Thoracic aorta (tissue), 2 donors: ENCODE measurements around the gene NELFA. TPM values are rescaled to one million over a fixed set of nuclear protein-coding genes. Genes with fewer than 3 reads are reported as not detected.
"Not testable (repeated sequence)": the region's sequence is repeated elsewhere in the genome, so short reads cannot be mapped to it uniquely, and the experiment has no call there.

ENCODE experiments used
- ATAC-seq: fragments of 150-250 bp; one replicate; pipeline ENCODE4 v1.8.0; 2017; ENCODE audit warnings: low read depth; ENCODE audit not compliant: insufficient number of reproducible peaks, low FRiP score
- DNase-seq: peaks from one replicate; pipeline ENCODE4 v3.0.0-alpha.2; 2020; ENCODE audit warnings: low spot score
- H3K27ac ChIP-seq, 2 donors: fragments of 200-600 bp; sonication (generic); 1 replicate in 1 of 2; 2 replicates in 1 of 2; pipeline ENCODE4 v1.5.1; 2016; ENCODE audit warnings: mild to moderate bottlenecking in 2 of 2, moderate library complexity in 2 of 2
- H3K27me3 ChIP-seq: fragments of 200-600 bp; sonication (generic); replicated peaks from 2 replicates; pipeline ENCODE4 v1.6.0; 2016; ENCODE audit warnings: mild to moderate bottlenecking; ENCODE audit not compliant: insufficient read depth
- H3K36me3 ChIP-seq: fragments of 200-600 bp; sonication (generic); one replicate; pipeline ENCODE4 v1.5.1; 2016
- H3K4me1 ChIP-seq, 2 donors: fragments of 200-600 bp; sonication (generic); 1 replicate in 1 of 2; 2 replicates in 1 of 2; pipeline versions ENCODE4 v1.5.1 to v1.6.0; 2016; ENCODE audit warnings: low read depth in 2 of 2, mild to moderate bottlenecking in 1 of 2; ENCODE audit not compliant: control insufficient read depth in 1 of 2
- H3K4me3 ChIP-seq: fragments of 200-600 bp; sonication (generic); 2 replicates; pipeline ENCODE4 v1.5.1; 2016; ENCODE audit warnings: mild to moderate bottlenecking
- H3K9me3 ChIP-seq: fragments of 200-600 bp; sonication (generic); 2 replicates; pipeline ENCODE4 v1.5.1; 2016
- total RNA-seq, 2 donors: library from RNA; depleted of rRNA; stranded (reverse); fragments of >200 nt; gene quantifications; one replicate each; pipeline versions ENCODE4 v1.1.0 to v1.2.3, GENCODE V29; 2016
- TF ChIP-seq, protein P1 (sequence below): fragments of 200-600 bp; sonication (generic); IDR thresholded peaks from one replicate; pipeline ENCODE4 v1.5.1; 2019; ENCODE audit warnings: antibody characterized with exemption

The NELFA gene
- total RNA-seq, 2 donors from 2014 or later, result 26.7 to 36.1 TPM

DNA sequence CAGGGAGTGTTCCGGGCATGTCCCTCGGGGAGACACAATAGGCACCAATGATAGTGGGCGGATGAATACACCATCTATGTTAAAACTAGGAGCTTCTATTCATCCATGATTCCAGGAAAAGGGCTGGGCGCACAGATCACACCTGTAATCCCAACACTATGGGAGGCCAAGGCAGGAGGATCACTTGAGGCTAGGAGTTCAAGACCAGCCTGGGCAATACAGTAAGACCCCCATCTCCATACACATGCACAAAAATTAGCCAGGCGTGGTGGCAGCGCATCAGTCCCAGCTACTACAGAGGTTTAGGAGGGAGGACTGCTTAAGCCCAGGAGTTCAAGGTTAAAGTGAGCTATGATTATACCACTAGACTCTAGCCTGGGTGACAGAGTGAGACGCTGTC lies 2.4 kb downstream of the NELFA start:
- DNase-seq (no peak), ATAC-seq (no peak)
- H3K4me3 ChIP-seq, result no peak overlapping the region
- TF ChIP-seq, protein P1, sequence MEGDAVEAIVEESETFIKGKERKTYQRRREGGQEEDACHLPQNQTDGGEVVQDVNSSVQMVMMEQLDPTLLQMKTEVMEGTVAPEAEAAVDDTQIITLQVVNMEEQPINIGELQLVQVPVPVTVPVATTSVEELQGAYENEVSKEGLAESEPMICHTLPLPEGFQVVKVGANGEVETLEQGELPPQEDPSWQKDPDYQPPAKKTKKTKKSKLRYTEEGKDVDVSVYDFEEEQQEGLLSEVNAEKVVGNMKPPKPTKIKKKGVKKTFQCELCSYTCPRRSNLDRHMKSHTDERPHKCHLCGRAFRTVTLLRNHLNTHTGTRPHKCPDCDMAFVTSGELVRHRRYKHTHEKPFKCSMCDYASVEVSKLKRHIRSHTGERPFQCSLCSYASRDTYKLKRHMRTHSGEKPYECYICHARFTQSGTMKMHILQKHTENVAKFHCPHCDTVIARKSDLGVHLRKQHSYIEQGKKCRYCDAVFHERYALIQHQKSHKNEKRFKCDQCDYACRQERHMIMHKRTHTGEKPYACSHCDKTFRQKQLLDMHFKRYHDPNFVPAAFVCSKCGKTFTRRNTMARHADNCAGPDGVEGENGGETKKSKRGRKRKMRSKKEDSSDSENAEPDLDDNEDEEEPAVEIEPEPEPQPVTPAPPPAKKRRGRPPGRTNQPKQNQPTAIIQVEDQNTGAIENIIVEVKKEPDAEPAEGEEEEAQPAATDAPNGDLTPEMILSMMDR, result no peak
- peaks cover 14 to 19% of the 10 kb centered on the region in 2 donors for H3K4me1 ChIP-seq
- H3K36me3 ChIP-seq, result peaks cover 3% of the 10 kb centered on the region
- H3K9me3 ChIP-seq, result no peaks in the 10 kb centered on the region
- H3K27me3 ChIP-seq, result no peaks in the 10 kb centered on the region
- H3K27ac ChIP-seq, result no peak overlapping the region

GRCh38 chr4:2003361-2003760 lies 5.4 kb downstream of the NELFA start:
- not testable (repeated sequence) for ATAC-seq, H3K9me3 ChIP-seq, H3K4me3 ChIP-seq, H3K27me3 ChIP-seq, H3K36me3 ChIP-seq, H3K27ac ChIP-seq, DNase-seq
- peaks cover 10 to 12% of the 10 kb centered on the region in 2 donors for H3K4me1 ChIP-seq

DNA sequence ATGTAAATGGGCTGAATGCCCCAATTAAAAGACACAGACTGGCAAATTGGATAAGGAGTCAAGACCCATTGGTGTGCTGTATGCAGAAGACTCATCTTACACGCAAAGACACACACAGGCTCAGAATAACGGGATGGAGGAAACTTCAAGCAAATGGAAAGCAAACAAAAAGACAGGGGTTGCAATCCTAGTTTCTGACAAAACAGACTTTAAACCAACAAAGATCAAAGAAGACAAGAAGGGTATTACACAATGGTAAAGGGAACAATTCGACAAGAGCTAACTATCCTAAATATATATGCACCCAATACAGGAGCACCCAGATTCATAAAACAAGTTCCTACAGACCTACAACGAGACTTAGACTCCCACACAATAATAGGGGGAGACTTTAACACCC lies 9.5 kb downstream of the NELFA start:
- H3K9me3 ChIP-seq, result not testable (repeated sequence)

GRCh38 chr4:1998296-1998695 lies 10.5 kb downstream of the NELFA start:
- H3K36me3 ChIP-seq, result no peaks in the 10 kb centered on the region
- no peak for ATAC-seq

More for the DNA sequence above, 9.5 kb downstream of the NELFA start:
- H3K27me3 ChIP-seq, H3K4me3 ChIP-seq, H3K27ac ChIP-seq, DNase-seq, H3K36me3 ChIP-seq, H3K4me1 ChIP-seq, ATAC-seq: not testable (repeated sequence)

GRCh38 chr4:1997712-1998111 lies 11.1 kb downstream of the NELFA start:
- TF ChIP-seq, protein P1, result no peak
- no peaks in the 10 kb centered on the region for H3K4me1 ChIP-seq
- no peaks in the 10 kb centered on the region for H3K36me3 ChIP-seq
- H3K9me3 ChIP-seq, result no peaks in the 10 kb centered on the region
- H3K27ac ChIP-seq, result no peak overlapping the region
- no peak for DNase-seq
- ATAC-seq, result no peak
- H3K4me3 ChIP-seq, result no peak overlapping the region
- H3K27me3 ChIP-seq, result no peaks in the 10 kb centered on the region

More at GRCh38 chr4:1998296-1998695, 10.5 kb downstream of the NELFA start:
- H3K27ac ChIP-seq, result no peak overlapping the region
- H3K4me1 ChIP-seq, result no peaks in the 10 kb centered on the region
- no peaks in the 10 kb centered on the region for H3K9me3 ChIP-seq
- TF ChIP-seq, protein P1, result no peak
- no peaks in the 10 kb centered on the region for H3K27me3 ChIP-seq
- no peak for DNase-seq
- no peak overlapping the region for H3K4me3 ChIP-seq

GRCh38 chr4:1996866-1997611 lies 11.7 kb downstream of the NELFA start:
- ATAC-seq (no peak), DNase-seq (no peak)
- H3K27ac ChIP-seq, result no peak overlapping the region
- H3K27me3 ChIP-seq, result no peaks in the 10 kb centered on the region
- H3K9me3 ChIP-seq, result no peaks in the 10 kb centered on the region
- no peaks in the 10 kb centered on the region for H3K4me1 ChIP-seq
- TF ChIP-seq, protein P1, result no peak
- no peak overlapping the region for H3K4me3 ChIP-seq
- no peaks in the 10 kb centered on the region for H3K36me3 ChIP-seq
